ENCODE data around the gene SRPK2.
"Not testable (repeated sequence)": the region's sequence is repeated elsewhere in the genome, so short reads cannot be mapped to it uniquely, and the experiment has no call there.

The SRPK2 gene

GRCh38 chr7:105355701-105356100 is 33.0 kb downstream of the SRPK2 start:
- Histone ChIP-seq H3K4me1 (ENCODE audit: control insufficient read depth in 5 of 5, insufficient read depth in 5 of 5, low read length in 5 of 5) (peaks cover 4 to 34% (median 30%) of the 10 kb centered on the region in 5 donors), H3K36me3 (ENCODE audit: control insufficient read depth in 5 of 5, insufficient read depth in 5 of 5, low read length in 5 of 5) (no peaks in the 10 kb centered on the region), H3K27me3 (ENCODE audit: control insufficient read depth in 5 of 5, insufficient read depth in 4 of 5, low read length in 5 of 5) (no peaks in the 10 kb centered on the region), H3K27ac (ENCODE audit: low read depth, low read length) (no peak overlapping the region), H3K4me3 (ENCODE audit: low read depth in 1 of 5, low read length in 5 of 5) (no peak overlapping the region), H3K9ac (ENCODE audit: low read length in 5 of 5) (no peak overlapping the region), H3K9me3 (ENCODE audit: control insufficient read depth in 5 of 5, low read length in 5 of 5) (no peaks in the 10 kb centered on the region)

GRCh38 chr7:105354383-105354782 is 34.3 kb downstream of the SRPK2 start:
- Histone ChIP-seq H3K36me3 (ENCODE audit: control insufficient read depth in 5 of 5, insufficient read depth in 5 of 5, low read length in 5 of 5) (no peaks in the 10 kb centered on the region), H3K4me1 (ENCODE audit: control insufficient read depth in 5 of 5, insufficient read depth in 5 of 5, low read length in 5 of 5) (peaks cover 4 to 34% (median 30%) of the 10 kb centered on the region in 5 donors), H3K27me3 (ENCODE audit: control insufficient read depth in 5 of 5, insufficient read depth in 4 of 5, low read length in 5 of 5) (no peaks in the 10 kb centered on the region), H3K4me3 (ENCODE audit: low read depth in 1 of 5, low read length in 5 of 5) (no peak overlapping the region), H3K27ac (ENCODE audit: low read depth, low read length) (no peak overlapping the region), H3K9me3 (ENCODE audit: control insufficient read depth in 5 of 5, low read length in 5 of 5) (no peaks in the 10 kb centered on the region), H3K9ac (ENCODE audit: low read length in 5 of 5) (no peak overlapping the region)

DNA sequence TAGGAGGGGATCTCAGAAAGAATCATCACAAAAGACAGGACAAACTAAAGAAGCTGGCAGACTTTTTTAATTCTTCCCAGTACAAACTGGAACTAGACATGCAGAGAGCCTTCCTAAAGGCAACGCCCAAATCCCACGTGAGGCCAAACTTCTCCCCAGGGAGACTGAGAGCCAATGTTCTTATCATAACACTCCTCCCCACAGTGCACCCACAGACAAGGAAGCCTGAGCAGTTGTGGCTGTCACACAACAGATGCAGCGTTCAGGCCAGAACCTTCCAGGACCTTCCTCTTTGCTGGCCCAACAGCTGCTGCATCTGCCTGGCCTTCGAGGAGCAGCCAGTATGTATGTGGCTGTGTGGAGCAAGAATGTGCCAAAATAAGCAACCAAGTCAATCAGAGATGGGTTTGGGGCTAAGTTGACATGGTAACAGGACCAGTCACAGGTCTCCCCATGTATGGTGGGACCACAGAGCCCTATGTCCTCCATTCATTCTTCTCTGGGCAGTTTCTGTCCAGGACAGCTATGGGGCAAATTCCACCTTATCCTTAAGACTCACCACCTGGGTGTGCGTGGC is 34.9 kb downstream of the SRPK2 start:
- Histone ChIP-seq H3K9me3 (ENCODE audit: control insufficient read depth in 5 of 5, low read length in 5 of 5) (no peaks in the 10 kb centered on the region), H3K4me3 (ENCODE audit: low read depth in 1 of 5, low read length in 5 of 5) (no peak overlapping the region), H3K4me1 (ENCODE audit: control insufficient read depth in 5 of 5, insufficient read depth in 5 of 5, low read length in 5 of 5) (peaks cover 4 to 34% (median 30%) of the 10 kb centered on the region in 5 donors), H3K27ac (ENCODE audit: low read depth, low read length) (no peak overlapping the region), H3K9ac (ENCODE audit: low read length in 5 of 5) (no peak overlapping the region), H3K27me3 (ENCODE audit: control insufficient read depth in 5 of 5, insufficient read depth in 4 of 5, low read length in 5 of 5) (no peaks in the 10 kb centered on the region), H3K36me3 (ENCODE audit: control insufficient read depth in 5 of 5, insufficient read depth in 5 of 5, low read length in 5 of 5) (no peaks in the 10 kb centered on the region)

GRCh38 chr7:105352901-105353668 is 35.6 kb downstream of the SRPK2 start:
- H3K4me3 ChIP-seq (ENCODE audit: low read depth in 1 of 5, low read length in 5 of 5), result no peak overlapping the region
- H3K27me3 ChIP-seq (ENCODE audit: control insufficient read depth in 5 of 5, insufficient read depth in 4 of 5, low read length in 5 of 5), result no peaks in the 10 kb centered on the region
- H3K27ac ChIP-seq (ENCODE audit: low read depth, low read length), result peak overlapping the region; percentile 73
- H3K9me3 ChIP-seq (ENCODE audit: control insufficient read depth in 5 of 5, low read length in 5 of 5), result no peaks in the 10 kb centered on the region
- H3K36me3 ChIP-seq (ENCODE audit: control insufficient read depth in 5 of 5, insufficient read depth in 5 of 5, low read length in 5 of 5), result no peaks in the 10 kb centered on the region
- H3K4me1 ChIP-seq (ENCODE audit: control insufficient read depth in 5 of 5, insufficient read depth in 5 of 5, low read length in 5 of 5), result peaks cover 4 to 34% (median 30%) of the 10 kb centered on the region in 5 donors
- H3K9ac ChIP-seq (ENCODE audit: low read length in 5 of 5), result no peak overlapping the region

DNA sequence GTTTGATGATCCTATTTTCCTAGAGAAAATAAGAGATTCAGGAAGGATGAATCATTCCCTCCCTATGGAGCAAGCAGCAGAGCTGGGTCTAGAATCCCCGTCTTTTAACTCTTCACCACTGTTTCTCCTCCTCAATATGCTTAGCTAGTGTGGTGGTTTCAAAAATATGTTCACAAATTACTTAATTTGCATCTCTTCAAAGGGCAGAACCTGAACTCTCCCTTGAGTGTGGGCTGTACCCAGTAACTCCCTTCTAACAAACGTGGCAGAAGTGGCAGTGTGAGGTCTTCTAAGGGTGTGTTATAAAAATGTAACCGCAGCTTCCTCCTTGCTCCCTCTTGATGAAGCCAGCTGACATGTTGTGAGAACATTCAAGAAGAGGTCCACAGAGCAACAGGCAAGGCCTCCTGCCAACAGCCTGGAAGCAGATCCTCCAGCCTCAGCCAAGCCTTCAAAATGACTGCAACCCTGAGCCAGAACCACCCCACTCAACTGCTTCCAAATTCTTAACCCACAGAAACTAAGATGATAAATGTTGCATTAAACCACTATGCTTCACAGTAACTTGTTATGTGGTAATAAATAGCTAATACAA is 36.6 kb downstream of the SRPK2 start:
- H3K36me3 ChIP-seq (ENCODE audit: control insufficient read depth in 5 of 5, insufficient read depth in 5 of 5, low read length in 5 of 5), result no peaks in the 10 kb centered on the region
- H3K27ac ChIP-seq (ENCODE audit: low read depth, low read length), result peak overlapping the region; percentile 73
- peaks cover 4 to 34% (median 30%) of the 10 kb centered on the region in 5 donors for H3K4me1 ChIP-seq (ENCODE audit: control insufficient read depth in 5 of 5, insufficient read depth in 5 of 5, low read length in 5 of 5)
- H3K27me3 ChIP-seq (ENCODE audit: control insufficient read depth in 5 of 5, insufficient read depth in 4 of 5, low read length in 5 of 5), result no peaks in the 10 kb centered on the region
- H3K4me3 ChIP-seq (ENCODE audit: low read depth in 1 of 5, low read length in 5 of 5), result peak overlapping the region; percentile 25 to 36 (median 33)
- H3K9me3 ChIP-seq (ENCODE audit: control insufficient read depth in 5 of 5, low read length in 5 of 5), result no peaks in the 10 kb centered on the region
- H3K9ac ChIP-seq (ENCODE audit: low read length in 5 of 5), result no peak overlapping the region

GRCh38 chr7:105350906-105351305 is 37.8 kb downstream of the SRPK2 start:
- H3K4me3 ChIP-seq (ENCODE audit: low read depth in 1 of 5, low read length in 5 of 5), result no peak overlapping the region
- H3K4me1 ChIP-seq (ENCODE audit: control insufficient read depth in 5 of 5, insufficient read depth in 5 of 5, low read length in 5 of 5), result peaks cover 4 to 34% (median 30%) of the 10 kb centered on the region in 5 donors
- H3K9ac ChIP-seq (ENCODE audit: low read length in 5 of 5), result no peak overlapping the region
- no peaks in the 10 kb centered on the region for H3K27me3 ChIP-seq (ENCODE audit: control insufficient read depth in 5 of 5, insufficient read depth in 4 of 5, low read length in 5 of 5)
- no peaks in the 10 kb centered on the region for H3K36me3 ChIP-seq (ENCODE audit: control insufficient read depth in 5 of 5, insufficient read depth in 5 of 5, low read length in 5 of 5)
- H3K9me3 ChIP-seq (ENCODE audit: control insufficient read depth in 5 of 5, low read length in 5 of 5), result no peaks in the 10 kb centered on the region
- no peak overlapping the region for H3K27ac ChIP-seq (ENCODE audit: low read depth, low read length)

DNA sequence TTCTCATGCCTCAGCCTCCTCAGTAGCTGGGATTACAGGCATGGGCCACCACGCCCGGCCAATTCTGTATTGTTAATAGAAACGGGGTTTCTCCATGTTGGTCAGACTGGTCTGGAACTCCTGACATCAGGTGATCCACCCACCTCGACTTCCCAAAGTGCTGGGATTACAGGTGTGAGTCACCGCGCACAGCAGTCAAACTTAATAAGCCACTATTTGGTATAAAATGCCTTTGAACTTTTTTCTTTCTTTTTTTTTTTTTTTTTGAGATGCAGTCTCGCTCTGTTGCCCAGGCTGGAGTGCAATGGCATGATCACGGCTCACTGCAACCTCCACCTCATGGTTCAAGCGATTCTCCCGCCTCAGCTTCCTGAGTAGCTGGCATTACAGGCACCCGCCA is 40.5 kb downstream of the SRPK2 start:
- H3K4me1 ChIP-seq (ENCODE audit: control insufficient read depth in 5 of 5, insufficient read depth in 5 of 5, low read length in 5 of 5), result peaks cover 0 to 22% (median 20%) of the 10 kb centered on the region in 5 donors
- not testable (repeated sequence) for H3K27me3 ChIP-seq (ENCODE audit: control insufficient read depth in 5 of 5, insufficient read depth in 4 of 5, low read length in 5 of 5); H3K36me3 ChIP-seq (ENCODE audit: control insufficient read depth in 5 of 5, insufficient read depth in 5 of 5, low read length in 5 of 5); H3K9me3 ChIP-seq (ENCODE audit: control insufficient read depth in 5 of 5, low read length in 5 of 5); H3K9ac ChIP-seq (ENCODE audit: low read length in 5 of 5); H3K4me3 ChIP-seq (ENCODE audit: low read depth in 1 of 5, low read length in 5 of 5); H3K27ac ChIP-seq (ENCODE audit: low read depth, low read length)

DNA sequence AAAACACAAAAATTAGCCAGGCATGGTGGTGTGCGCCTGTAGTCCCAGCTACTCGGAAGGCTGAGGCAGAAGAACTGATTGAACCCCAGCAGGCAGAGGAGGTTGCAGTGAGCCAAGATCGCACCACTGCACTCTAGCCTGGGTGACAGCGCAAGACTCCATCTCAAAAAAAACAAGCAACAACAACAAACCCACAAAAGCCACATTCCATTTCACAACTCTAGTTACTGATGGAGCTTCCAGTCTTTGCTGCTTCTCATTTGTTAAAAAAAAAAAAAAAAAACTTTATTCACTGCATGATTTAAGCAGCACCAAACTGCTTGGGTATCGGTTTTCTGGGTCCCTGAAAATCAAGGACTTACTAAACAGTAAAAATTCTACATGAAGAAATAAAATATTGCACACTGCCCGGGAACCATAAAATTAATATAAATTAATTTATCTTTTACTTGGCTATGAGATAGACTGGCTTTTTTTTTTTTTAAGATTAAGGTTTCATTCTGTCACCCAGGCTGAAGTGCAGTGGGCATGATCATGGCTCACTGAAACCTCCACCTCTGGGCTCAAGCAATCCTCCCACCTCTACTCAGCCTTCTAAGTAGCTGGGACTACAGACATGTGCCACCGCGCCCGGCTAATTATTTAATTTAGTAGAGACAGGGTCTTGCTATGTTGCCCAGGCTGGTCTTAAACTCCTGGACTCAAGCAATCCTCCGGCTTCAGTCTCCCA is 42.0 kb downstream of the SRPK2 start:
- Histone ChIP-seq H3K36me3 (ENCODE audit: control insufficient read depth in 5 of 5, insufficient read depth in 5 of 5, low read length in 5 of 5) (no peaks in the 10 kb centered on the region), H3K9me3 (ENCODE audit: control insufficient read depth in 5 of 5, low read length in 5 of 5) (no peaks in the 10 kb centered on the region), H3K4me3 (ENCODE audit: low read depth in 1 of 5, low read length in 5 of 5) (no peak overlapping the region), H3K4me1 (ENCODE audit: control insufficient read depth in 5 of 5, insufficient read depth in 5 of 5, low read length in 5 of 5) (peaks cover 0 to 8% (median 8%) of the 10 kb centered on the region in 5 donors), H3K27ac (ENCODE audit: low read depth, low read length) (no peak overlapping the region), H3K9ac (ENCODE audit: low read length in 5 of 5) (no peak overlapping the region), H3K27me3 (ENCODE audit: control insufficient read depth in 5 of 5, insufficient read depth in 4 of 5, low read length in 5 of 5) (no peaks in the 10 kb centered on the region)

GRCh38 chr7:105346138-105346537 is 42.6 kb downstream of the SRPK2 start:
- no peak overlapping the region for H3K4me3 ChIP-seq (ENCODE audit: low read depth in 1 of 5, low read length in 5 of 5)
- H3K36me3 ChIP-seq (ENCODE audit: control insufficient read depth in 5 of 5, insufficient read depth in 5 of 5, low read length in 5 of 5), result no peaks in the 10 kb centered on the region
- H3K27ac ChIP-seq (ENCODE audit: low read depth, low read length), result no peak overlapping the region

DNA sequence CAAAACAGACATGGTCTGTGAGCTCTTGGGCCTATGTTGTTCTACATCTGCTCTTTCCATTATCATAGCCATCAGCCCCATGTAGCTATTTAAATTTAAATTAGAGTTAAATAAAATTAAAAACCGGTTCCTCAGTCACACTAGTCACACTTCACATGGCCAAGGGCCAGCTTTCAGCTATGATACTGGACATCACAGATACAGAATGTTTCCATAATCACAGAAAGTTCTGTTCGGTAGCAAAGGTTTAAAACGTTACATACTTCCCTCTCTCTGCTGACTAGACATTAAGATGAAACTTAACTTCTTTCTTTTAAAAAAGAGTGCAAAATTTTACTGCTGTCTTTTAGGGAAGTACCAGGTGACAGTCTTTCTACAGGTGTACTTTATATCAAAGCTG is 43.0 kb downstream of the SRPK2 start:
- no peak overlapping the region for H3K9ac ChIP-seq (ENCODE audit: low read length in 5 of 5)
- no peak overlapping the region for H3K27ac ChIP-seq (ENCODE audit: low read depth, low read length)
- no peak overlapping the region for H3K4me3 ChIP-seq (ENCODE audit: low read depth in 1 of 5, low read length in 5 of 5)
- no peaks in the 10 kb centered on the region for H3K9me3 ChIP-seq (ENCODE audit: control insufficient read depth in 5 of 5, low read length in 5 of 5)
- no peaks in the 10 kb centered on the region for H3K36me3 ChIP-seq (ENCODE audit: control insufficient read depth in 5 of 5, insufficient read depth in 5 of 5, low read length in 5 of 5)
- H3K4me1 ChIP-seq (ENCODE audit: control insufficient read depth in 5 of 5, insufficient read depth in 5 of 5, low read length in 5 of 5), result no peaks in the 10 kb centered on the region
- H3K27me3 ChIP-seq (ENCODE audit: control insufficient read depth in 5 of 5, insufficient read depth in 4 of 5, low read length in 5 of 5), result no peaks in the 10 kb centered on the region

More at GRCh38 chr7:105346138-105346537, 42.6 kb downstream of the SRPK2 start:
- H3K4me1 ChIP-seq (ENCODE audit: control insufficient read depth in 5 of 5, insufficient read depth in 5 of 5, low read length in 5 of 5), result peaks cover 0 to 4% (median 2%) of the 10 kb centered on the region in 5 donors
- H3K9ac ChIP-seq (ENCODE audit: low read length in 5 of 5), result no peak overlapping the region
- no peaks in the 10 kb centered on the region for H3K9me3 ChIP-seq (ENCODE audit: control insufficient read depth in 5 of 5, low read length in 5 of 5)
- no peaks in the 10 kb centered on the region for H3K27me3 ChIP-seq (ENCODE audit: control insufficient read depth in 5 of 5, insufficient read depth in 4 of 5, low read length in 5 of 5)
